Fibroblast of pulmonary artery (primary cell): ENCODE measurements around the gene AIDA.
"Not testable (repeated sequence)": the region's sequence is repeated elsewhere in the genome, so short reads cannot be mapped to it uniquely, and the experiment has no call there.

Source experiments
- DNase-seq: peaks from one replicate; pipeline ENCODE4 v3.0.0-alpha.2; 2010; ENCODE audit warnings: low read depth
- H3K4me3 ChIP-seq: replicated peaks from 2 replicates; pipeline ENCODE4 v1.5.1; 2011; ENCODE audit warnings: low read depth, mild to moderate bottlenecking, control low read depth, low read length, moderate library complexity
- TF ChIP-seq, protein P1 (sequence below): IDR thresholded peaks from 2 replicates; pipeline ENCODE4 v1.5.1; 2011; ENCODE audit warnings: mild to moderate bottlenecking, control low read depth, low read length, inconsistent platforms; ENCODE audit errors: missing control alignments

Gene AIDA

DNA sequence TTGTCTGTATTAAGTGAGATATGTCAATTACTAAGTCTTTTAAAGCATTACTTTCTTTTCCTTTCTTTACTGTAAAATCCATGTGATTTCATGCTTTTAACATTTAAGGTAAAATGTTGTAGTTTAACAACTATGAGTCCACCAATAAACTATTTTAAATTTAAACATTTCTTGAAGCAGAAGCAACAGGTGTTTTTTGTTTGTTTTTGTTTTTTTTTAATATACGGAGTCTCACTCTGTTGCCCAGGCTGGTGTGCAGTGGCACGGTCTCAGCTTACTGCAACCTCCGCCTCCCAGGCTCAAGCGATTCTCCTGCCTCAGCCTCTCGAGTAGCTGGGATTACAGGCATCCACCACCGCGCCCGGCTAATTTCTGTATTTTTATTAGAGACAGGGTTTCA is 15.6 kb downstream of the AIDA start:
- no peak overlapping the region for H3K4me3 ChIP-seq
- DNase-seq, result no peak
- TF ChIP-seq, protein P1, sequence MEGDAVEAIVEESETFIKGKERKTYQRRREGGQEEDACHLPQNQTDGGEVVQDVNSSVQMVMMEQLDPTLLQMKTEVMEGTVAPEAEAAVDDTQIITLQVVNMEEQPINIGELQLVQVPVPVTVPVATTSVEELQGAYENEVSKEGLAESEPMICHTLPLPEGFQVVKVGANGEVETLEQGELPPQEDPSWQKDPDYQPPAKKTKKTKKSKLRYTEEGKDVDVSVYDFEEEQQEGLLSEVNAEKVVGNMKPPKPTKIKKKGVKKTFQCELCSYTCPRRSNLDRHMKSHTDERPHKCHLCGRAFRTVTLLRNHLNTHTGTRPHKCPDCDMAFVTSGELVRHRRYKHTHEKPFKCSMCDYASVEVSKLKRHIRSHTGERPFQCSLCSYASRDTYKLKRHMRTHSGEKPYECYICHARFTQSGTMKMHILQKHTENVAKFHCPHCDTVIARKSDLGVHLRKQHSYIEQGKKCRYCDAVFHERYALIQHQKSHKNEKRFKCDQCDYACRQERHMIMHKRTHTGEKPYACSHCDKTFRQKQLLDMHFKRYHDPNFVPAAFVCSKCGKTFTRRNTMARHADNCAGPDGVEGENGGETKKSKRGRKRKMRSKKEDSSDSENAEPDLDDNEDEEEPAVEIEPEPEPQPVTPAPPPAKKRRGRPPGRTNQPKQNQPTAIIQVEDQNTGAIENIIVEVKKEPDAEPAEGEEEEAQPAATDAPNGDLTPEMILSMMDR, result no peak

DNA sequence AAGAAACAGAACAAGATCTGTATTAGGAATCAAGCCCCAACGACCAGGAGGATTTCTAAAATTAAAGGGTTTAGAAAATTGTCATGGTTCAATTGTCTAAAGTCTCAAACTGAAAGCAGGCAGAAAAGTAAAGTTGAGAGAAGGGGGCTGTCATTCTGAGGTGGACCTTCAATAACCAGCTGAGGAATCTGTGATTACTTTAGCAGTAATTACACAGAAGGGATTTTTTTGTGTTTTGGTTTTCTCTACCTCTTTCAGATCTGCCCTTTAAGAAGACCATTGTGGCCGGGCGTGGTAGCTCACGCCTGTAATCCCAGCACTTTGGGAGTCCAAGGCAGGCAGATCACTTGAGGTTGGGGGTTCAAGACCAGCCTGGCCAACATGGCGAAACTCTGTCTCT is 17.4 kb downstream of the AIDA start:
- no peak for DNase-seq
- H3K4me3 ChIP-seq, result no peak overlapping the region
- TF ChIP-seq, protein P1, result no peak

DNA sequence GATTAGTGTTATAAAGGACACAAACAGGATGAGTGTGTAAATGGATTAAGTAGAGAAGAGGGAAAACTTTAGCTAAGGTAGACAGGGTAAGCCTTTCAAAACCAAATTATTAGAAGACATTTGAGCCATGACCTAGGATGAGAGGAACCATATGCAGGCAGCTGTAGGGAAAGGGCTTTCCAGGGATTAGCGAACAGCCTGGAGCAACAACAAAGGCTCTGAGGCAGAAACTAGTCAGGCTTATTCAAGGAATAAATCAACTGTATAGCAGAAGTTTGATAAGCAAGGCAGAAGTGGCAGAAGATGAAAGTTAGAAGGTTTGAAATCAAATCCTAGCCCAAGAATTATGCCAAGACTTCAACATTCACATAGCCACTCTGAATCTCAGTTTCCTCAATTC is 21.3 kb downstream of the AIDA start:
- no peak overlapping the region for H3K4me3 ChIP-seq
- no peak for DNase-seq
- TF ChIP-seq, protein P1, result no peak

DNA sequence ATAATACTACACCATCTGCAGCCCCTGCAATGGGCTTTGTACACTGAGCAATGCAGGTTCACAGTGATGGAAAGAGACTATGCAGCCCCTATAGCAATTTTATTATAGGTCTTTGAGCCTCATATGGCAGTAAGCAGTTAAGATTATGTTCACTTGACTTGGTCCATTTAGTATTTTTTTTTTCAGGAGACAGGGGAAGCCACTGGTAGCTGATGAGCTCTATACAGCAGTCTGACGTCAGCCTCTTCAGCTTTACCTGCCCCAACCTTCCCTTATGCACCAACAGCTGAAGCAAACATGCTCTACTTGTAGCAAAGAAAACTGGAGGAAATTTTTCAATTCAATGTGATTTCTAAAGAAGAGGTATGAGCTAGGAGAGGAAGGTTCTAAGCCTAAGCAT is 32.2 kb downstream of the AIDA start:
- H3K4me3 ChIP-seq, result no peak overlapping the region
- TF ChIP-seq, protein P1, result no peak
- DNase-seq, result no peak

DNA sequence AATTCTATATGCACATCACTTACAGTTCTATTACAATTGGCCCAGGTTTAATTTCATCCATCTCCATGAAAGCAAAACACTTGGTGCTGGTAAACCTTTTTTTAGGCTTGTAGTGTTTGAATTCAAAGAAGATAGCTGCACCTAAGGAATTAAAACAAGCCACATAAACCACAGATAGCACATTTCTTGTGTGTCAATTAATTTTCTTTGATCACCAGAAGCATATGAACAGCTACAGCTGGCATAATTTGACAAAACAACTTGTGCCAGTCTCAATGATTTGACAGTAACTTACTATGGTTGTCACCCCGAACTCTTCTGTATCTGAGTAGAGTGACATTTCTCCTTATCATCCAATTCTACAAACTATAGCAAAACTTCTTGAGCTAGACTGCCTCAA is 42.2 kb downstream of the AIDA start:
- H3K4me3 ChIP-seq, result no peak overlapping the region
- TF ChIP-seq, protein P1, result no peak
- DNase-seq, result no peak

DNA sequence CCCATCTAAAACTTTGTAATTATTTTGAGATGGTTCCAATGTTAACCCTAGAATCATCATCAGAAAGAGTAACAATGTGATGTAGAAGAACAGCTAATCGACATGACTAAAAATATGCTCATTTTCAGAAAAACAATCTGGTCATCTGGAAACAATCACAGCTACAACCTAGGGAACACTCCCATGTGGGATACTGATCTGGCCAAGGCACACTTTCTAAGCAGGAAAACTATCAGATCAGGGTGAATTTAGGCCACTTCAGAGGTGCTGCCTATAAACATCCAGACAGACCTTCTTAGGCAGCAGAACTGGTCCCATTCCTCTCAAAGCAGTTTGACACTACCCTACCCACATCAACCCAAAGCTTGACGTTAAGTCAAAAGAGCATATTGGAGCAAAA is 43.2 kb downstream of the AIDA start:
- not testable (repeated sequence) for DNase-seq, H3K4me3 ChIP-seq

DNA sequence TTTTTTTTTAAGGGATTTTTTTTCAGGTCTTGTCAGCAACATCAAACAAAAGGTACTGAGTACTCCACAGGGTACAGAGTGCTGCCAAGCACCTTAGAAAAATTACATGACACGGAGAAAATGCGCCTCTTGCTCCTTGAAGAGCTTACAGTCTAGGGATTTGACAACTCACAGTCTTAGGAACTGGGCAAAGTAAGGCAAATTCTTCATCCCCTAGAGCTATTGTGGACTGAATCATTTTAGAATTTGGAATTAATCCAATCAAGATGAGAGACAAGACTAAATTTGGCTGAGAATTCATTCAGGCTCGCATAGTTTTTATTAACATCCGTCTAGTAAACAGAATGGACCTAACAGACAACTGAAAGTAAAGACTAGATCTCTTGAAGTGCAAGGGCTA is 44.1 kb downstream of the AIDA start:
- not testable (repeated sequence) for H3K4me3 ChIP-seq, DNase-seq

DNA sequence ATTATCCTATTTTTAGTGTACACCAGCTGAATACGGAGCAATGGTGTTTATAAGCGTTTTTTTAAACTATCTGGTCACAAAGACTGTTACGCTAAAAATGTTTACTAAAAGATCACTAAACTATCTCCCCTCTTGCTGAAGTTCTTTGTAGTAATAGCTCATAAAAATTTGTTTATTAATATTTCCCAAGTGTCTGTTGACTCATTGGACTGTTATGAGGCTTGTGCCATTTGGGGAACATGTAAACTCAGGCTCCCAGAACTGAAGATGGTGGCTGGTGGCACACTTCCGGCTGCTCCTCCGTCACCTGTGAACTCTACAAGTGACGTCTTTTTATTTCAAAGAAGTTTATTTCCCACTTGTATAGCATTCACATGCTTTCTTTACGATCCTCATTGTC is 46.3 kb downstream of the AIDA start:
- DNase-seq, result no peak
- TF ChIP-seq, protein P1, result no peak
- no peak overlapping the region for H3K4me3 ChIP-seq
